ENCODE results near the gene GPBAR1. TPM values are rescaled to one million over a fixed set of nuclear protein-coding genes. Genes with fewer than 3 reads are reported as not detected.

Gene GPBAR1
- total and polyA plus RNA-seq, 12 donors: 0.36 to 3.7 (median 1.5) TPM

- Histone ChIP-seq H3K4me3 (no peak overlapping the region), H3K9me3 (no peaks in the 10 kb centered on the region), H3K4me1 (peaks cover 0 to 23% (median 9%) of the 10 kb centered on the region in 9 donors), H3K36me3 (peaks cover 13 to 100% (median 93%) of the 10 kb centered on the region in 9 donors), H3K27ac (peak overlapping the region in 1 of 10 donors; percentile 41), H3K27me3 (no peaks in the 10 kb centered on the region)
- intact Hi-C loops (cut with DNase I): no loop called here
- no peak for TF ChIP-seq CTCF (IDR thresholded peaks at IDR 0.05)
- WGBS, 2 donors: 92 to 96% methylated on average over 13 of the region's 13 CpGs
- no peak for ATAC-seq
- no peak for DNase-seq
These were observed 11.1 kb upstream of the GPBAR1 start for GRCh38 chr2:218249691-218250090.

- intact Hi-C loops (cut with DNase I): no loop called here
- no peak for DNase-seq
- peaks cover 11 to 97% (median 84%) of the 10 kb centered on the region in 9 donors for H3K36me3 ChIP-seq
- ATAC-seq: peak in 6 of 8 donors; percentile 26 to 67 (median 38)
- 69 to 85% methylated on average over 7 of the region's 7 CpGs for WGBS, 2 donors
- H3K9me3 ChIP-seq: no peaks in the 10 kb centered on the region
- no peak overlapping the region for H3K4me3 ChIP-seq
- no peak for TF ChIP-seq CTCF (IDR thresholded peaks at IDR 0.05)
- peak overlapping the region in 7 of 10 donors; percentile 11 to 73 (median 28) for H3K27ac ChIP-seq
- peaks cover 0 to 28% (median 12%) of the 10 kb centered on the region in 9 donors for H3K4me1 ChIP-seq
- H3K27me3 ChIP-seq: no peaks in the 10 kb centered on the region
These were observed 8.1 kb upstream of the GPBAR1 start for GRCh38 chr2:218252509-218253231.

GRCh38 chr2:218253232-218253625, 7.6 kb upstream of the GPBAR1 start:
- 76 to 77% methylated on average over 5 of the region's 5 CpGs for WGBS, 2 donors
- Histone ChIP-seq H3K4me3 (no peak overlapping the region), H3K27ac (peak overlapping the region in 4 of 10 donors; percentile 22 to 73 (median 28)), H3K27me3 (no peaks in the 10 kb centered on the region), H3K4me1 (peaks cover 1 to 34% (median 13%) of the 10 kb centered on the region in 9 donors), H3K36me3 (peaks cover 7 to 92% (median 79%) of the 10 kb centered on the region in 9 donors), H3K9me3 (no peaks in the 10 kb centered on the region)
- DNase-seq (no peak), ATAC-seq (no peak)
- no peak for TF ChIP-seq CTCF (IDR thresholded peaks at IDR 0.05)
- intact Hi-C loops (cut with DNase I): no loop called here

GRCh38 chr2:218255446-218255845, 5.4 kb upstream of the GPBAR1 start:
- Histone ChIP-seq H3K4me1 (peaks cover 16 to 56% (median 35%) of the 10 kb centered on the region in 9 donors), H3K27ac (no peak overlapping the region), H3K4me3 (no peak overlapping the region), H3K27me3 (no peaks in the 10 kb centered on the region), H3K36me3 (peaks cover 0 to 69% (median 57%) of the 10 kb centered on the region in 9 donors), H3K9me3 (no peaks in the 10 kb centered on the region)
- intact Hi-C loops (cut with DNase I): loop anchor here in 6 of 10 donors (5.0 kb wide), 3 partner anchors 33 to 68 kb away; partner anchors contain the start of gene ARPC2 (in 4 of the 6)
- 90 to 91% methylated on average over 6 of the region's 6 CpGs for WGBS, 2 donors
- TF ChIP-seq CTCF (IDR thresholded peaks at IDR 0.05): no peak
- no peak for DNase-seq
- no peak for ATAC-seq
